SH-SY5Y (cell line): Measurements from ENCODE around the gene TMEM117.

Experiments
- GATA2 ChIP-seq: IDR thresholded peaks from 2 replicates; pipeline ENCODE4 v1.6.1; 2011; ENCODE audit warnings: mild to moderate bottlenecking, low read depth, low read length
- GATA3 ChIP-seq: IDR thresholded peaks from 2 replicates; pipeline ENCODE4 v1.6.1; 2011; ENCODE audit warnings: low read depth, mild to moderate bottlenecking, low read length, moderate library complexity

DNA sequence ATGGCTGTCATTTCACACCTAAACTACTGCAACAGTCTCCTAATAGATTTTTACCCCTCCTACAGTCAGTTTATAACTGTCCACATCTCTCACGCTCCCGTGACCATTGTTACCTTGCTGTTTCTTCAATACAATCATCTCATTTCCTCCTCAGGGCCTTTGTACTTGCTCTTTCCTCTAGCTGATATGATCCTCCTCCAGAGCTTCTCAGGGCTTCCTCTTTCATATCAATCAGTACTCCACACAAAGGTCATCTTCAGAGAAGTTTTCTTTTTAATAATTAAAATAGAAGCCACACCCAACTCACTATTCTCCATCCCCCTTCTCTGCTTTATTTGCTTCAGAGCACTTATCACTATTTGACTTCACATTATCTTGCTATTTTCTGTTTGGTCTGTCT is 532.0 kb downstream of the TMEM117 start:
- TF ChIP-seq GATA2 (no peak), GATA3 (no peak)
